Mesenchymal stem cell (in vitro differentiated cells and primary cell): ENCODE measurements around the gene RHOD.

ENCODE experiments used
- DNase-seq: peaks from one replicate; pipeline ENCODE4 v3.0.0-alpha.2; 2013
- H2AFZ ChIP-seq: one replicate; pipeline ENCODE4 v1.6.1; 2013; ENCODE audit warnings: low read depth, mild to moderate bottlenecking, control low read depth, inconsistent platforms, low read length, moderate library complexity
- H2AK5ac ChIP-seq: 2 replicates; pipeline ENCODE4 v1.6.1; 2013; ENCODE audit warnings: low read length, moderate library complexity, mild to moderate bottlenecking, inconsistent platforms; ENCODE audit not compliant: severe bottlenecking
- H2BK120ac ChIP-seq: one replicate; pipeline ENCODE4 v1.6.1; 2013; ENCODE audit warnings: low read depth, mild to moderate bottlenecking, inconsistent platforms, low read length, moderate library complexity
- H2BK12ac ChIP-seq, 2 experiments: one replicate each; pipeline ENCODE4 v1.6.1; 2013; ENCODE audit warnings: inconsistent platforms in 2 of 2, low read length in 2 of 2, mild to moderate bottlenecking in 2 of 2, moderate library complexity in 2 of 2, control low read depth in 1 of 2
- H2BK15ac ChIP-seq: one replicate; pipeline ENCODE4 v1.6.1; 2013; ENCODE audit warnings: mild to moderate bottlenecking, low read depth, inconsistent platforms; ENCODE audit not compliant: poor library complexity, severe bottlenecking
- H2BK5ac ChIP-seq: 2 replicates; pipeline ENCODE4 v1.6.1; 2013; ENCODE audit warnings: low read depth, mild to moderate bottlenecking, low read length, control low read depth, inconsistent platforms; ENCODE audit not compliant: poor library complexity, severe bottlenecking
- H3K14ac ChIP-seq, 2 experiments: one replicate each; pipeline ENCODE4 v1.6.1; 2013; ENCODE audit warnings: inconsistent platforms in 2 of 2, low read length in 2 of 2, control low read depth in 1 of 2, mild to moderate bottlenecking in 1 of 2, moderate library complexity in 1 of 2
- H3K18ac ChIP-seq, 2 experiments: one replicate each; pipeline ENCODE4 v1.6.1; 2013; ENCODE audit warnings: inconsistent platforms in 2 of 2, low read length in 2 of 2, control low read depth in 1 of 2, low read depth in 1 of 2, mild to moderate bottlenecking in 1 of 2
- H3K23ac ChIP-seq, 2 experiments: one replicate each; pipeline ENCODE4 v1.6.1; 2013; ENCODE audit warnings: inconsistent platforms in 2 of 2, low read length in 2 of 2, mild to moderate bottlenecking in 2 of 2, moderate library complexity in 2 of 2, control low read depth in 1 of 2
- H3K27ac ChIP-seq: 2 replicates; pipeline ENCODE4 v1.5.1; 2013; ENCODE audit warnings: mild to moderate bottlenecking, moderate library complexity, low read length, control low read depth, inconsistent platforms; ENCODE audit not compliant: poor library complexity, severe bottlenecking
- H3K27me3 ChIP-seq, 2 experiments: 2 replicates each; pipeline versions ENCODE4 v1.6.1 to v1.7.0; 2013; ENCODE audit warnings: low read length in 2 of 2, mild to moderate bottlenecking in 2 of 2, moderate library complexity in 2 of 2, control low read depth in 1 of 2, inconsistent platforms in 1 of 2; ENCODE audit not compliant: control insufficient read depth in 1 of 2, insufficient read depth in 1 of 2
- H3K36me3 ChIP-seq, 2 experiments: 2 replicates each; pipeline versions ENCODE4 v1.6.1 to v1.7.0; 2013; ENCODE audit warnings: low read length in 2 of 2, control low read depth in 1 of 2, inconsistent platforms in 1 of 2, low read depth in 1 of 2, mild to moderate bottlenecking in 1 of 2; ENCODE audit not compliant: insufficient read depth in 2 of 2, control insufficient read depth in 1 of 2
- H3K4ac ChIP-seq, 2 experiments: one replicate each; pipeline ENCODE4 v1.6.1; 2013; ENCODE audit warnings: inconsistent platforms in 2 of 2, low read length in 2 of 2, mild to moderate bottlenecking in 2 of 2, moderate library complexity in 2 of 2, control low read depth in 1 of 2, low read depth in 1 of 2
- H3K4me1 ChIP-seq: 2 replicates; pipeline ENCODE4 v1.6.1; 2013; ENCODE audit warnings: low read depth, low read length, control low read depth; ENCODE audit not compliant: control insufficient read depth, insufficient read depth
- H3K4me2 ChIP-seq: 2 replicates; pipeline ENCODE4 v1.6.1; 2013; ENCODE audit warnings: low read length, mild to moderate bottlenecking, inconsistent platforms; ENCODE audit not compliant: poor library complexity, severe bottlenecking
- H3K4me3 ChIP-seq, 2 experiments: 2 replicates each; pipeline versions ENCODE4 v1.5.1 to v1.7.0; 2013; ENCODE audit warnings: low read length in 2 of 2, mild to moderate bottlenecking in 2 of 2, control low read depth in 1 of 2, low read depth in 1 of 2; ENCODE audit not compliant: insufficient read depth in 1 of 2
- H3K79me1 ChIP-seq: replicated peaks from 2 replicates; pipeline ENCODE4 v1.6.1; 2013; ENCODE audit warnings: mild to moderate bottlenecking, control low read depth, low read length, inconsistent platforms; ENCODE audit not compliant: poor library complexity, severe bottlenecking
- H3K9ac ChIP-seq: 2 replicates; pipeline ENCODE4 v1.7.0; 2013; ENCODE audit warnings: mild to moderate bottlenecking, low read length, moderate library complexity
- H3K9me3 ChIP-seq: 2 replicates; pipeline ENCODE4 v1.7.0; 2013; ENCODE audit warnings: mild to moderate bottlenecking, low read length; ENCODE audit not compliant: control insufficient read depth
- H4K8ac ChIP-seq: one replicate; pipeline ENCODE4 v1.6.1; 2013; ENCODE audit warnings: inconsistent platforms, mild to moderate bottlenecking, low read length, moderate library complexity
- H4K91ac ChIP-seq: one replicate; pipeline ENCODE4 v1.6.1; 2013; ENCODE audit warnings: mild to moderate bottlenecking, low read length, inconsistent platforms
- WGBS: methylation state at CpG from one replicate; pipeline ENCODE4 v1.1.7; 2013; ENCODE audit warnings: mixed read lengths; 5-methylcytosine and 5-hydroxymethylcytosine counted together

RHOD gene

GRCh38 chr11:67032830-67033551, 23.7 kb upstream of the RHOD start:
- Histone ChIP-seq H3K4me3 (peak overlapping the region in 1 of 2 experiments; percentile 25), H3K27ac (peak overlapping the region; percentile 96), H3K9me3 (no peaks in the 10 kb centered on the region), H2BK5ac (peak overlapping the region; percentile 26), H2BK120ac (peak overlapping the region; percentile 50), H2BK15ac (no peak overlapping the region), H3K4ac (peak overlapping the region; percentile 19 to 20), H3K36me3 (peaks cover 0 to 2% of the 10 kb centered on the region in 2 experiments), H2AFZ (no peak overlapping the region), H2AK5ac (peak overlapping the region; percentile 55), H3K4me2 (no peak overlapping the region), H2BK12ac (peak overlapping the region; percentile 34 to 60), H3K27me3 (no peaks in the 10 kb centered on the region), H3K18ac (peak overlapping the region; percentile 23 to 96), H3K9ac (peak overlapping the region; percentile 33), H3K14ac (peak overlapping the region in 1 of 2 experiments; percentile 82), H4K91ac (peak overlapping the region; percentile 94), H3K23ac (no peak overlapping the region), H4K8ac (peak overlapping the region; percentile 59), H3K4me1 (peaks cover 26% of the 10 kb centered on the region), H3K79me1 (no peaks in the 10 kb centered on the region)
- peak; percentile 96 for DNase-seq
- 55% methylated on average over 10 of the region's 12 CpGs for WGBS

- peak overlapping the region; percentile 94 for H4K91ac ChIP-seq
- H3K4me2 ChIP-seq: peak overlapping the region; percentile 41
- WGBS: 23% methylated on average over 8 of the region's 8 CpGs
- H2AFZ ChIP-seq: no peak overlapping the region
- H3K4me3 ChIP-seq: peak overlapping the region in 1 of 2 experiments; percentile 25
- peak overlapping the region; percentile 51 for H4K8ac ChIP-seq
- H2BK15ac ChIP-seq: no peak overlapping the region
- H2BK5ac ChIP-seq: no peak overlapping the region
- peak overlapping the region; percentile 19 to 20 for H3K4ac ChIP-seq
- peaks cover 0 to 2% of the 10 kb centered on the region in 2 experiments for H3K36me3 ChIP-seq
- H3K23ac ChIP-seq: peak overlapping the region in 1 of 2 experiments; percentile 35
- no peaks in the 10 kb centered on the region for H3K9me3 ChIP-seq
- DNase-seq: peak; percentile 98
- H3K27me3 ChIP-seq: no peaks in the 10 kb centered on the region
- peak overlapping the region; percentile 71 to 96 for H3K18ac ChIP-seq
- H3K9ac ChIP-seq: peak overlapping the region; percentile 58
- H3K14ac ChIP-seq: no peak overlapping the region
- H3K27ac ChIP-seq: peak overlapping the region; percentile 96
- H2AK5ac ChIP-seq: peak overlapping the region; percentile 55
- peak overlapping the region; percentile 34 to 60 for H2BK12ac ChIP-seq
- H3K4me1 ChIP-seq: peaks cover 26% of the 10 kb centered on the region
- no peaks in the 10 kb centered on the region for H3K79me1 ChIP-seq
- no peak overlapping the region for H2BK120ac ChIP-seq
These were observed 22.9 kb upstream of the RHOD start for GRCh38 chr11:67033661-67034166.

GRCh38 chr11:67034350-67034749, 22.3 kb upstream of the RHOD start:
- WGBS: 90% methylated on average over 6 of the region's 6 CpGs
- no peak overlapping the region for H3K4me2 ChIP-seq
- H3K14ac ChIP-seq: peak overlapping the region in 1 of 2 experiments; percentile 4
- H3K23ac ChIP-seq: no peak overlapping the region
- H3K4me1 ChIP-seq: peaks cover 26% of the 10 kb centered on the region
- H4K8ac ChIP-seq: no peak overlapping the region
- H3K4ac ChIP-seq: no peak overlapping the region
- H3K79me1 ChIP-seq: no peaks in the 10 kb centered on the region
- H3K4me3 ChIP-seq: no peak overlapping the region
- H2BK12ac ChIP-seq: peak overlapping the region in 1 of 2 experiments; percentile 92
- peaks cover 0 to 2% of the 10 kb centered on the region in 2 experiments for H3K36me3 ChIP-seq
- peak overlapping the region; percentile 58 for H3K9ac ChIP-seq
- peak overlapping the region; percentile 29 for H2BK15ac ChIP-seq
- peak overlapping the region; percentile 83 for H2AK5ac ChIP-seq
- H2BK5ac ChIP-seq: no peak overlapping the region
- H2AFZ ChIP-seq: no peak overlapping the region
- H2BK120ac ChIP-seq: no peak overlapping the region
- DNase-seq: no peak
- H3K18ac ChIP-seq: peak overlapping the region in 1 of 2 experiments; percentile 40
- no peaks in the 10 kb centered on the region for H3K9me3 ChIP-seq
- H3K27ac ChIP-seq: peak overlapping the region; percentile 15
- no peaks in the 10 kb centered on the region for H3K27me3 ChIP-seq
- no peak overlapping the region for H4K91ac ChIP-seq

GRCh38 chr11:67040147-67040546, 16.5 kb upstream of the RHOD start:
- no peak overlapping the region for H3K27ac ChIP-seq
- H4K91ac ChIP-seq: no peak overlapping the region
- no peak overlapping the region for H3K4me2 ChIP-seq
- DNase-seq: no peak
- H3K18ac ChIP-seq: no peak overlapping the region
- H2AFZ ChIP-seq: no peak overlapping the region
- H3K14ac ChIP-seq: no peak overlapping the region
- no peaks in the 10 kb centered on the region for H3K79me1 ChIP-seq
- no peak overlapping the region for H2BK120ac ChIP-seq
- H3K23ac ChIP-seq: no peak overlapping the region
- H2AK5ac ChIP-seq: no peak overlapping the region
- no peak overlapping the region for H2BK12ac ChIP-seq
- H3K36me3 ChIP-seq: no peaks in the 10 kb centered on the region
- no peak overlapping the region for H2BK15ac ChIP-seq
- no peak overlapping the region for H2BK5ac ChIP-seq
- H3K9ac ChIP-seq: no peak overlapping the region
- H3K4me1 ChIP-seq: peaks cover 23% of the 10 kb centered on the region
- H3K9me3 ChIP-seq: no peaks in the 10 kb centered on the region
- WGBS: 86% methylated on average over 12 of the region's 12 CpGs
- H3K4me3 ChIP-seq: no peak overlapping the region
- H3K27me3 ChIP-seq: peaks cover 0 to 8% of the 10 kb centered on the region in 2 experiments
- no peak overlapping the region for H4K8ac ChIP-seq
- no peak overlapping the region for H3K4ac ChIP-seq
